Stimulated activated CD4-positive, alpha-beta T cell treated with anti-CD3 and anti-CD28 coated beads, Interleukin-4, amount 100 ng/mL, for 48 hours (primary cell): ENCODE results near the gene USP12.
"Not testable (repeated sequence)": the region's sequence is repeated elsewhere in the genome, so short reads cannot be mapped to it uniquely, and the experiment has no call there.

ENCODE experiments used
- DNase-seq, 2 donors: peaks; one replicate each; pipeline ENCODE4 v3.0.0-alpha.2; 2020; ENCODE audit warnings: low read depth in 2 of 2

USP12 gene

DNA sequence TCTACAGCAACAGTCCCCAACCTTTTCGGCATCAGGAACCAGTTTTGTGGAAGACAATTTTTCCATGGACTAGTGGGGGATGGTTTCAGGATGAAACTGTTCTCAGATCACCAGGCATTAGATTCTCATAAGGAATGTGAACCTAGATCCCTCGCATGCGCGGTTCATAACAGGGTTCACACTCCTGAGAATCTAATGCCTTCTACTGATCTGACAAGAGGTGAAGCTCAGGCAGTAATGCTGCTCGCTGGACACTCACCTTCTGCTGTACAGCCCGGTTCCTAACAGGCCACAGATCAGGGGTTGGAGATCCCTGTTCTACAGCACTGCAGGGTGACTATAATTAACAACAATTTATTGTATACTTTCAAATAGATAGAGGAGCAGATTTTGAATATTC lies 21.9 kb downstream of the USP12 start:
- no peak for DNase-seq

DNA sequence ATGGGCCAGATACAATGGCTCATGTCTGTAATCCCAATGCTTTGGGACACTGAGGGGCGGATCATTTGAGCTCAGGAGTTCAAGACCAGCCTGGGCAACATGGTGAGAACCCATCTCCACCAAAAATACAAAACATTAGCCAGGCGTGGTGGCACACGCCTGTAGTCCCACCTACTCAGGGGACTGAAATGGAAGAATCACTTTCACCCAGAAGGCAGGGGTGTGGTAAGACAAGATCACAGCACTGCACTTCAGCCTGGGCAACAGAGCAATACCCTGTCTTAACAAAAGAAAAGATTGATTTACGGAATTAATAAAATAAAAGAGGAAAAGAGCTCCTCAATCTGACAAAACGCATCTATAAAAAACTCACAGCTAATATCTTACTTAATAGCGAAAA lies 22.7 kb downstream of the USP12 start:
- DNase-seq: no peak

DNA sequence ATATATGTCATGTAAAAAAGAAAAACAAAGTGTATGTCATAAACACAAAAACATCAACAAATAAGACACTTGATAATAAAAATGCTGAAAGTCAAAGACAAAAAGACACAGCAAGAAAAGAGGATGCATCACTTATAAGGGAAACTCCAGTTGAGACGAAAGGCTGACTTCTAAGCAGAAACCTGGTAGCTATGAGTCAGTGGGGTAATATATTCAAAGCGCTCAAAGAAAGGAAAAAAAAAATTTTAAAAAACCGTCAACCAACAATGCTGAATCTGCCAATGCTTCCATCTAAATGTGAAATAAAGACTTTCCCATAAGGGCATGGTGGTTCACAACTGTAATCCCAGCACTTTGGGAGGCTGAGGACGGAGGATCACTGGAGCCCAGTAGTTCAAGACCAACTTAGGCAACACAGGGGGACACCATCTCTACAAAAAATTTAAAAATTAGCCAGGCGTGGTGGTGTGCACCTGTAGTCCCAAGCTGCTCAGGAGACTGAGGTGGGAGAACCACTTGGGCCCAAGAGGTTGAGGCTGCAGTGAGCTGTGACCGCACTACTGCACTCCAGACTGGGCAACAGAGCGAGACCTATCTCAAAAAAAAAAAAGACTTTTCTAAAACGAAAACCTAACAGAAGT lies 24.0 kb downstream of the USP12 start:
- no peak for DNase-seq

DNA sequence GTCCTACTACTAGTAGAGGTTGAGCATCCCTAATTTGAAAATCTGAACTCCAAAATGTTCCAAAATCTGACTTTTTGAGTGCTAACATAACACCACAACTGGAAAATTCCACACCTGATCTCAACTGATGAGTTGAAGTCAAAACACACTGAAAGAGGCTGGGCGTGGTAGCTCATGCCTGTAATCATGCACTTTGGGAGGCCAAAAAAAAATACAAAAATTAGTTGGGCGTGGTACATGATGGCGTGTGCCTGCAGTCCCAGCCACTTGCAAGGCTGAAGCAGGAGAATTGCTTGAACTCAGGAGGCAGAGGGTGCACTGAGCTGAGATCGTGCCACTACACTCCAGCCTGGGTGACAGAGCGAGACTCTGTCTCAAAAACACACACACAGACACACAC lies 29.9 kb downstream of the USP12 start:
- no peak for DNase-seq

DNA sequence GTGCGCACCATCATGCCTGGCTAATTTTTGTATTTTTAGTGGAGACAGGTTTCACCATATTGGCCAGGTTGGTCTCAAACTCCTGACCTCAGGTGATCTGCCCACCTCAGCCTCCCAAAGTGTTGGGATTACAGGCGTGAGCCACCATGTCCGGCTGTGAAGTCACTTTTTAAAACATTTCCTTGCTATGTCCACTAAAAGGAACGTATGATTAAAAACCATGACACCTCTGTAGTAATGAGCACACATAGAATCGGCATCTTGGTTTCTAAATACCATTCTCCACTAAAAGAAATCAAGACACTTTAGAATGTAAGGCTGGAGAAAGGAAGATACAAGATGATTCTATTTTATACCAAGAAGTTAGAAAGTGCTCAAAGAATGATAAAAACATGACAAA lies 30.5 kb downstream of the USP12 start:
- DNase-seq: not testable (repeated sequence)

DNA sequence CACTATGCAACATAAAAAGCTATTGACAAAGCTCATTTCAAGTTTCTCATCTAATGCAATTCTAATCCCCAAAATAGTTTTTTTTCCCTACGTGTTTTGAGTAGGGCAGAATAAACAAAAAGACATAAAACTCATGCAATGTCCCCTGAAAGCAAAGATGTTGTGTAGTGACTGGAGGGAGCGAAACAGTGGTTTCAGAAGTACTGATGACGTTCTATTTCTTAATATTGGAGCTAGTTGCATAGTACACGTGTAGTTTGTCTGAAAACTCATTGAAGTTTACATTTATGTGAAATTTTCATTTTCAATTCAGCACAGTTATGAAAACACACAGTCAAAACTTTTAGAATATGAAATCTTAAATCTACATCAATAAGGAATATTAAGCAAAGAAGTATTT lies 31.6 kb downstream of the USP12 start:
- DNase-seq: no peak

DNA sequence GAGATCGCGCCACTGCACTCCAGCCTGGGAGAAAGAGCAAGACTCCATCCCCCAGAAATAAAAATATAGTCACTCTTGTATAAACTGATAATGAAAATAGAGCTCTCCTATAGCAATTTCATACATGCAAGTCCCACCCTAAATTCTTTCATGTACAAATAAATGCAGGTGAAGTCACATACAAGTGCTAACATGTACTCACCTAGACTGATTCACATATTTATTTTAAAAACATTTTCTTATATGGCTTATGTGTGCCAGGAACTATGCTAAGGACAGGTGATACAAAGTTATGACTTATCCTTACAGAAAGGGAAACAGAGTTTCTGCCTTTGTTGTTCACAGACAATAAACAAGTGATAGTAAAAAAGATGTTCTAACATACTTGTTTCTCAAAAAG lies 32.0 kb downstream of the USP12 start:
- DNase-seq: no peak

DNA sequence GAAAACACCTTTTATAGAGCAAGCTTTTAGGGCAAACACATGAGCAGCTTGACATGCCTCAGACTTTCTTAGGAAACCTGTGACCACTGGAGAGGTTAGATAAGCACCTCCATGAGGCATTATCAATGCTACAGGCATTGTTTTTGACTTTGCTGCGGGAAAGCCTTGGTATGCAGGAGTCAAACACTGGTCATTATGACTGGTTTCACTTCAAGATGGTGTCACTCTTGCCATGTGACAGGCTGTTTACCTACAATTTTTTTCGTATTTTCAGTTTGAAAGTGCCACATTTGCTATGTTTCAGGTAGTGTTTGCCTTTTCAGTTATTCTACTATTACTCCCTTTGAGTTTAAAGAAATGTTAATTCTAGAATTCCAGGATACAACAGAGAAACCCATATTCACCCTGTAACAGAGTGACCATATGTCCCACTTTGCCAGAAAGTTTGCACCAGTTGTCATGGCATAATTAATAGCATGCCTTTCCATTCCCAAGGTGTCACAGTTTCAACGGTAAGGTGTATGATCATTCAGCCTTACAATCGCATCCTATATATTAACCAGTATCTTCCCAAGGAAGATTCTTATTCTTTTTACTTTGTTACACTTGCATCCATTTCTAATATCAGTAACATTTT lies 33.0 kb downstream of the USP12 start:
- DNase-seq: no peak

DNA sequence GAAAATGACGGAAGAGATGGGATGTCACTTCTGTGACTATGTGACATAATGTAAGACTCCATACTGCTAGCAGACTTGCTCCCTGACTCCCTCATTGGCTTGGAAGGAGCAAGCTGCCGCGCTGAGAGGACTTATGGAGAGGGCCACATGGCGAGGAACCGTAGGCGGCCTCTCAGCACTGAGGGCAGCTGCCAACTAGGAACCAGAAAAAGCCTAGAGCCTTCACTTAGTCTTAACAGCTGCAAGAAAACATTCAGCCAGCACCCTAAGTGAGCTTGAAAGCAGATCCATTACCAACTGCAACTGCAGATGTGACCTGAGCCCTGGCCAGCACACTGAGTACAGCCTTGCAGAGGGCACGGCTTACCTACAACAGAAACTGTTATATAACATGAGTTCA lies 33.9 kb downstream of the USP12 start:
- no peak for DNase-seq

DNA sequence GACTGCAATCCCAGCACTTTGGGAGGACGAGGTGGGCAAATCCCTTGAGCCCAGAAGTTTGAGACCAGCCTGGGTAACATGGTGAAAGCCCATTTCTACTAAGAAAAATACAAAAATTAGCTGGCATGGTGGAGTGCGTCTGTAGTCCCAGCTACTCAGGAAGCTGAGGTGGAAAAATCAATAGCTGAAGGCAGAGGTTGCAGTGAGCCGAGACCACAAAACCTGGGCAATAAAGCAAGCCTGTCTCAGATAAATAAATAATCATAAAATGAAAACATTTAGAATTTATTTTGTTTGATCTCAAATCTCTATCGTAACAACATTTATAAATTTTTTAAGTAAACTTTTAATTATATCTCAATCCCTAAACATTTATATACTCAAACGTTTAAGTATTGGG lies 36.6 kb downstream of the USP12 start:
- no peak for DNase-seq

DNA sequence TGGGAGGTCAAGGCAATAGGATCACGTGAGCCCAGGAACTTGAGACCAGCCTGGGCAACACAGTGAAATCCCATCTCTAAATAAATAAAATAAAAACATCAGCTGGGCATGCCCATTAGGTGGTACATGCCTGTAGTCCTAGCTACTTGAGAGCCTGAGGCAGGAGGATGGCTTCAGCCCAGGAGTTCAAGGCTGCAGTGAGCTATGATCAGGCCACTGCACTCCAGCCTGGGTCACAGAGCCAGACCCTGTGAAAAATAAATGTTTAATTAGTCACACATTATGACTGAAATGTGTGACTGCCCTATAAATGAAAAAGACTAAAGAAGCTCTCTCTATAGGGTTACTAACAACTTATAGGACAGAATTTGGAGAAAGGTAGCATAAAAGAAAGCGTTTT lies 37.7 kb downstream of the USP12 start:
- DNase-seq: no peak

DNA sequence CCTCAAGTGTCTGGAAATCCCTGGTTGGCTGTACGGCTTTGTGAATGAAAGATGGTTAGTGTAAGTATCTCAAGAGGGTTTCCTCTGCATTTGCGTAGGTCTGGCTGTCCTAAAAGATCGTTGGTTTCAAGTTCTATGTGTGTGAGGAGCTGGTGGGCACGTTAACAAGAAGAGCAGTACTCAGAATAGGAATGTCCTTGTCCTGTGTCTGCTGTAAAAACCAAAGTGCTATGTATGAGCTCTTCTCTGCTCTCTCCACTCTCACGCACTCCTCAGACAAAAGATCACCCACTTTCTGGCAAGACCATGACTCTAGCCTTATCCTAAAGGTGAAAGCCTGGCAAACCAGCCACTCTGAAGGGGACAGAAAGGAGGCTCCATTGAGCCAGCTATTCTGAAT lies 39.1 kb downstream of the USP12 start:
- DNase-seq: no peak

DNA sequence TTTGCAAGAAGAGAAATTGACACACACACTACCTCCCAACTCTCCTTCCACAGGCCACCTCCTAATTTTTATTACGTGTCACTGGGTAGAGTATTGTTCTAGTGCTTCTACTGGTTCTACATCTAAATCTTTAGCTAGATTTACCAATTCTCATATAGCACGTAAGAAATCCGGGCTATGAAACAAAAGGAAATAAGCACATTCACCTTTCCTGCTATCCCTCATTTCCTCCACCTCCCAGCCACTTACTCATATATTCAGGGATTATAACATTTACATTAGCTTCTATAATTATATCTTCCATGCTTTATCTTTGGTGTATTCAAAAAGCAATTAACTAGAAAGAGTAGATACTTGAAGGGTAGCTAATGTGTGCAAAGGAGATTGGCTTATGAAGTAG lies 39.7 kb downstream of the USP12 start:
- DNase-seq: no peak

DNA sequence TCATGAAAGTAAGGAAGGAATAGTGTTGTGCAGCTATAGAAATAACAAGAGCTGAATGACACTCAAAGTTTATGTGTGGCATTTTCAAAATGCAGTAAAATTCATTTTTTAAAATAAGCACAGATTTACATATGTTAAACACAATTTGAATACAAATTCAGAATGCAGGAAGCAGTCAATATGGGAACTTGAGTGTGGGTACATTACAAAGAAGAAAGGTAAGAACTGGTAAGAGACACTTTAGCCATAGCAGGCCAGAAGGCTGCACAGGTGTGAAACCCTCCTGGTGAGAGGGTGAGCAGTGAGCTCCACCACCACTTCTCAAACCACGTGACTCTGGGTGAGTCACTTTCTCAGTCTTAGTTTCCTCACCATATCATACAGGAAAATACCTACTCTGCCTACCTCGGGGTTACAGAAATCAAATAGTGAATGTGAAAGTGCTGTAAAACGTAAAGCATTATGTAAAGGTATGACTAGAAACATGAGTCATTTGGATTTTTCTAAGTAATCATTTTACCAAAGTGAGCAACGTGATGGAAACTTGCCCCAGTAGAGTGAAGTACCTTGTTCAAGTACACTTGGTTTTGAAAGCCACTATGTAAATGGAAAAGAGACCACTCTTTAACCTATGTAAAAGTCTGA lies 40.5 kb downstream of the USP12 start:
- peak; percentile 47 to 74 for DNase-seq

DNA sequence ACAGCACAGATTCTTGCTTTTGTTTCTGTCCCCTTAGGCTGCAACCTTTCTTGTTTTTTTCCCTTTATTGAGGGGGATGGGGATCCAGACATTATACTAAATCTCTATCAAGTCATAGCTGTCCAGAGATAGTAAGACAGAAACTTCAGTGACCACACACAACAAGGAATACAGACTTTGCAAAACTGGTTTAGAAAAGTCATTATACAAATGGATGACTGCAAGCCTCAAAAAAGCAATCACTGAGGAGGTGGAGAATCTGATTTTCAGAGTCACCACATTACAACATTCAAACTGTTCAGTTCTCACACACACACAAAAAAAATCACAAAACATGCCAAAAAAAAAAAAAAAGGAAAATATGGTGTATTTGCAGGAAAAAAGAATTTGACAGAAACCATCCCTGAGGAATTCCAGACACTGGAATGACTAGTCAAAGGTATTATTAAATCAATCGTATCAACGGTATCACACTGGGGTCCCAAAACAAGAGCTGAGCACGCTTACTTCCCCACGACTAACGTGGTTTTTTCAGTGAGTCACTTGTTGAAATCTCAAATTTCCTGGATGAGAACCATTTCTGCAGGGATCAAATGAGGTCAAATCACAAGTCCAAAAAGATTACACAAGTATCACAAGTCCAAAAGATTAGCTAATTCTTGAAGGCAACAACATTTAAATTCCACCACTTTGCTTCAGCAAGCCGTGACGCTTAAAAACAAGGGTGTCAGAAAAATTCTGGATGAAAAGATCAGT lies 41.2 kb downstream of the USP12 start:
- DNase-seq: no peak

DNA sequence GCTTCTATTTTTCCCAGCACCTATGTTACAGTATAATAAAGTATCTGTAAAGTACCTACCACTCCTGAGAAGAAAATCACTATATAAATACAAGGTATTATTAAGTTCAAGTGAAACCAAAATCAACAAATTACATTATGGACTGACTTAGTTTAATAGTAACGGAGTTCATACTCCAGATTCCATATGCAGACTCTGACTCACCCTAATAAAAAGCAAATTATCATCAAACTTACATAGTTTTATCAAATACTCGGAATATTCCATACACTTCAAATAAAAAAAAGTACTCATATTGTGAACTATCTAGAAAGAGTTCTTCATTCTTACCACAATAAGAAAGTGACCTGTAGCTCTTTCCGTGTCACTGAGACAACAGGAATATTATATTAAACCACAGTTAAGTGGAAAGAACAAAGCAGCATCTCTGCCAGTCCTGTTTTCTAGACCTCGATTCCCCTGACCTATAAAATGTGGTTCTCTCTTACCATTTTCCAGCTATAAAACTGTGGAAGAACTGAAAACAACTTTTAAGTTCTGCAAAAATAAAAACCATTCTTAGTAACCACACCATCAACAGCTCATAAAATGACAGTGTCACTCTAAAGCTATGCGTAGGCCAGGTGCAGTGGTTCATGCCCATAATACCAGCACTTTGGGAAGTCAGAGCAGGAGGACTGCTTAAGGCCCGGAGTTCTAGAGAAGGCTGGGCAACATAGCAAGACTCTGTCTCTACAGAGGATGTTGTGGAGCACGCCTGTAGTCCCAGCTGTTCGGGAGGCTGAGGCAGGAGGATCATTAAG lies 42.6 kb downstream of the USP12 start:
- no peak for DNase-seq

DNA sequence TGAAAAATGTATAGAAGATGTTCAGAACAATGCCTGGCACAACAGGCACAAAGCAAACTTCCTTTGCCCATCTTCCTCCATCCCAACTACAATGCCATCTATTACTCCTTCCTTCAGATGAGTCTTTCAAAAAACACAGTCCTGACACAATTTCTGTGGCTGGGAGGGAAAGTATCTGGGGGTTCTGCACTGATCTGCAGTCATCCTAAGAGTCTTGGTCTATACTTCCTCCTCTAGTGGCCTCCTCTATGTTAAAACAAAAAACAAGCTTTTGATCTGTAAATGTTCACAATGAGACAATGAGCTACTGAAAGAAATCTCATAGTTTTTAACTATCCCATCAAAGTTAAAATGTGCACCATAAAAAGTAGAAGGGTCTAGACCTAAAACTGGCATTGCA lies 44.8 kb downstream of the USP12 start:
- no peak for DNase-seq

DNA sequence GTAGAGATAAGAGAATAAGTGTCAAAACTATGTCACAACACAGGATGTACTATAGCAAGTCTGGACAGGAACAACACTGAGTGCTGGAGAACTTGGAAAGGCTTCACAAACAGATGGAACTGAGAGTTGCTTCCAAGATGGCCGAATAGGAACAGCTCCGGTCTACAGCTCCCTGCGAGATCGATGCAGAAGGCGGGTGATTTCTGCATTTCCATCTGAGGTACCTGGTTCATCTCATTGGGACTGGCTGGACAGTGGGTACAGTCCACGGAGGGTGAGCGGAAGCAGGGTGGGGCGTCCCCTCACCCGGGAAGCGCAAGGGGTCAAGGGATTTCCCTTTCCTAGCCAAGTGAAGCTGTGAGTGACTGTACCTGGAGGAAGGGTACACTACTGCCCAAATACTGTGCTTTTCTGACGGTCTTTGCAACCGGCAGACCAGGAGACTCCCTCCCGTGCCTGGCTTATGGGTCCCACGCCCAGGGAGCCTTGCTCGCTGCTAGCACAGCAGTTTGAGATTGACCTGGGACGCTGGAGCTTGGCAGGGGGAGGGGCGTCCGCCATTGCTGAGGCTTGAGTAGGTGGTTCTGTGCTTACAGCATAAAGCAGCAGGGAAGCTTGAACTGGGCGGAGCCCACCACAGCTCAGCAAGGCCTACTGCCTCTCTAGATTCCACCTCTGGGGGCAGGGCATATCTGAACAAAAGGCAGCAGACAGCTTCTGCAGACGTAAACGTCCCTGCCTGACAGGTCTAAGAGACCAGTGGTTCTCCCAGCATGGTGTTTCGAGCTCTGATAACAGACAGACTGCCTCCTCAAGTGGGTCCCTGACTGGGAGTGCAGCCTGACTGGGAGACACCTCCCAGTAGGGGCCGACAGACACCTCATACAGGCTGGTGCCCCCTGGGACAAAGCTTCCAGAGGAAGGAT lies 46.0 kb downstream of the USP12 start:
- DNase-seq: no peak

DNA sequence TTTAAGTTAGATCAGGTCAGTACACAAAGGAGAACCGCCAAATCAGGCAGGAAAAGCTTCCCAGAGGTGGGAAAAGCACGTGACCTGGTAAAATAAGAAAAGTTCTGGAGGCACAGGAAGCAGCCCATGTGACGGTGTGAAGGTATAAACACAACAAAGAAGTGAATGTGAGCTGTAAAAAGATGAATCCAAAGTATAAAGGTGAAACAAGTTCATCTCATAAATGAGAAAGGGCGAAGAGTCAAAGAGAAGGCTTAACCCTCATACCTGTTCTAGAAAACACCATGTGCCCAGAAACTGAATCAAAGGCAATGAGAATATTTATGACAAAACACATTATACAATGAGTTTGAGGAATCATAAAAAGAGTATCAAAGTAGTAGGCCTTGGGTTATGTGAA lies 47.0 kb downstream of the USP12 start:
- no peak for DNase-seq

DNA sequence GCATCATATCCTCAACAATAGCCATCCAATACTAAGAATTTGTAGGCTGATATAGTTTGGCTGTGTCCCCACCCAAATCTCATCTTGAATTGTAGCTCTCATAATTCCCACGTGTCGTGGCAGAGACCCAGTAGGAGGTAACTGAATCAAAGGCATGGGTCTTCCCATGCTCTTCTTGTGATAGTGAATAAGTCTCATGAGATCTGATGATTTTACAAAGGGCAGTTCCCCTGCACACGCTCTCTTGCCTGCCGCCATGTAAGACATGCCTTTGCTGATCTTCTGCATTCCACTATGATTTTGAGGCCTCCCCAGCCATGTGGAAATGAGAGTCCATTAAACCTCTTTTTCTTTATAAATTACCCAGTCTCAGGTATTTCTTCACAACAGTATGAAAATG lies 48.2 kb downstream of the USP12 start:
- DNase-seq: not testable (repeated sequence)

DNA sequence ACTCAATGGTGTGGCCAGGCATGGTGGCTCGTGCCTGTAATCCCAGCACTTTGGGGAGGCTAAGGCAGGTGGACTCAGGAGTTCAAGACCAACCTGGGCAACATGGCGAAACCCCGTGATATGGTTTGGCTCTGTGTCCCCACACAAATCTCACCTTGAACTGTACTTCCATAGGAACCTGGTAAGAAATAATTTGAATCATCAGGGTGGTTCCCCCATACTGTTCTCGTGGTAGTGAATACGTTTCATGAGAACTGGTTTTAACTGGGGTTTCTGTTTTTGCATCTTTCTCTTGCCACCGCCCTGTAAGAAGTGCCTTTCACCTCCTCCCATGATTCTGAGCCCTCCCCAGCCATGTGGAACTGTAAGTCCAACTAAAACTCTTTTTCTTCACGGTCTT lies 49.6 kb downstream of the USP12 start:
- no peak for DNase-seq
